Upper lobe of left lung (tissue), 4 donors: ENCODE measurements around the gene EIF1AD.

Experiments used
- EP300 ChIP-seq, 4 donors: sonication (generic); formaldehyde crosslinking; IDR thresholded peaks; one replicate each; pipeline ENCODE4 v1.5.1; 2017; ENCODE audit warnings: antibody characterized with exemption in 4 of 4, control low read depth in 2 of 4
- POLR2A ChIP-seq, 4 donors: fragments of 450-650 bp; IDR thresholded peaks; one replicate each; pipeline ENCODE4 v1.5.1; 2016 to 2017; ENCODE audit warnings: antibody characterized with exemption in 4 of 4, mild to moderate bottlenecking in 2 of 4
- TF ChIP-seq, protein P1 (sequence below), 6 experiments: fragments of 450-650 bp in 4 of 6; fragments of 200-600 bp in 2 of 6; sonication (generic) in 2 of 6; IDR thresholded peaks; one replicate each; pipeline ENCODE4 v1.5.1; 2016 to 2019; ENCODE audit warnings: antibody characterized with exemption in 6 of 6

- TF ChIP-seq EP300 (IDR thresholded peaks at IDR 0.05), result no peak
- TF ChIP-seq, protein P1, sequence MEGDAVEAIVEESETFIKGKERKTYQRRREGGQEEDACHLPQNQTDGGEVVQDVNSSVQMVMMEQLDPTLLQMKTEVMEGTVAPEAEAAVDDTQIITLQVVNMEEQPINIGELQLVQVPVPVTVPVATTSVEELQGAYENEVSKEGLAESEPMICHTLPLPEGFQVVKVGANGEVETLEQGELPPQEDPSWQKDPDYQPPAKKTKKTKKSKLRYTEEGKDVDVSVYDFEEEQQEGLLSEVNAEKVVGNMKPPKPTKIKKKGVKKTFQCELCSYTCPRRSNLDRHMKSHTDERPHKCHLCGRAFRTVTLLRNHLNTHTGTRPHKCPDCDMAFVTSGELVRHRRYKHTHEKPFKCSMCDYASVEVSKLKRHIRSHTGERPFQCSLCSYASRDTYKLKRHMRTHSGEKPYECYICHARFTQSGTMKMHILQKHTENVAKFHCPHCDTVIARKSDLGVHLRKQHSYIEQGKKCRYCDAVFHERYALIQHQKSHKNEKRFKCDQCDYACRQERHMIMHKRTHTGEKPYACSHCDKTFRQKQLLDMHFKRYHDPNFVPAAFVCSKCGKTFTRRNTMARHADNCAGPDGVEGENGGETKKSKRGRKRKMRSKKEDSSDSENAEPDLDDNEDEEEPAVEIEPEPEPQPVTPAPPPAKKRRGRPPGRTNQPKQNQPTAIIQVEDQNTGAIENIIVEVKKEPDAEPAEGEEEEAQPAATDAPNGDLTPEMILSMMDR (IDR thresholded peaks at IDR 0.05), result no peak
- TF ChIP-seq POLR2A (IDR thresholded peaks at IDR 0.05), result no peak
These were observed 49.9 kb downstream of the EIF1AD start for GRCh38 chr11:65952052-65952521.
